IMR-90 (cell line): ENCODE data around the gene HDAC9. TPM values are rescaled to one million over a fixed set of nuclear protein-coding genes. Genes with fewer than 3 reads are reported as not detected.
A peak's percentile ranks its signal among the peaks of the same experiment; 100 is the strongest.

Experiments
- ATAC-seq: fragments of 200-7000 bp; cut with Tn5 transposase; 2 replicates; pipeline ENCODE4 v1.9.1; 2020; ENCODE audit warnings: low read depth, mild to moderate bottlenecking, moderate library complexity
- BruUV-seq: library from RNA; stranded (reverse); fragments of 400-500 nt; replicated peaks from 2 replicates; lab custom pipeline; 2021; lab: Mats Ljungman, UMichigan
- CTCF ChIA-PET: fragments of 300-600 bp; formaldehyde crosslinking; extraction: SDS; loops from one replicate; lab custom pipeline; 2021; ENCODE audit warnings: antibody characterized with exemption; lab: Yijun Ruan, JAX
- POLR2A ChIA-PET: fragments of 300-600 bp; sonication (Branson Sonifier 250); formaldehyde crosslinking; loops from one replicate; lab custom pipeline; 2022; ENCODE audit warnings: antibody characterized with exemption; ENCODE audit not compliant: unreplicated experiment; lab: Charles Lee
- DNase-seq: peaks from one replicate; pipeline ENCODE4 v3.0.0; 2013
- H2AFZ ChIP-seq: replicated peaks from 2 replicates; pipeline ENCODE3; 2013; ENCODE audit warnings: low read length, mild to moderate bottlenecking; ENCODE audit not compliant: poor library complexity
- H2AK5ac ChIP-seq: 2 replicates; pipeline ENCODE4 v1.6.1; 2013; ENCODE audit warnings: low read depth, low read length, inconsistent platforms
- H2AK9ac ChIP-seq: replicated peaks from 2 replicates; pipeline ENCODE3; 2013; ENCODE audit warnings: mild to moderate bottlenecking, low read depth, low read length, moderate library complexity; ENCODE audit not compliant: poor library complexity
- H2BK120ac ChIP-seq: 2 replicates; pipeline ENCODE4 v1.6.1; 2013; ENCODE audit warnings: low read depth, low read length, inconsistent platforms
- H2BK15ac ChIP-seq: 3 replicates; pipeline ENCODE4 v1.6.1; 2013; ENCODE audit warnings: low read depth, low read length, inconsistent platforms
- H2BK20ac ChIP-seq: 2 replicates; pipeline ENCODE4 v1.6.1; 2013; ENCODE audit warnings: low read depth, mild to moderate bottlenecking, inconsistent platforms, low read length, moderate library complexity
- H2BK5ac ChIP-seq: 2 replicates; pipeline ENCODE4 v1.6.1; 2013; ENCODE audit warnings: mild to moderate bottlenecking, low read depth, low read length, inconsistent platforms; ENCODE audit not compliant: poor library complexity, severe bottlenecking
- H3K14ac ChIP-seq: replicated peaks from 2 replicates; pipeline ENCODE4 v1.6.1; 2013; ENCODE audit warnings: low read depth, low read length, inconsistent platforms
- H3K18ac ChIP-seq: 2 replicates; pipeline ENCODE4 v1.6.1; 2013; ENCODE audit warnings: low read depth, low read length, control low read depth
- H3K23ac ChIP-seq: 2 replicates; pipeline ENCODE4 v1.6.1; 2013; ENCODE audit warnings: low read depth, low read length, inconsistent platforms
- H3K27ac ChIP-seq: 2 replicates; pipeline ENCODE4 v1.5.1; 2013; ENCODE audit warnings: mild to moderate bottlenecking, control low read depth, low read length; ENCODE audit not compliant: insufficient read depth
- H3K27me3 ChIP-seq: 2 replicates; pipeline ENCODE4 v1.6.1; 2013; ENCODE audit warnings: low read length; ENCODE audit not compliant: control insufficient read depth, insufficient read depth
- H3K36me3 ChIP-seq: 2 replicates; pipeline ENCODE4 v1.6.1; 2013; ENCODE audit warnings: low read length, mixed read lengths; ENCODE audit not compliant: control insufficient read depth, insufficient read depth
- H3K4ac ChIP-seq: 2 replicates; pipeline ENCODE4 v1.6.1; 2013; ENCODE audit warnings: low read depth, low read length, inconsistent platforms
- H3K4me1 ChIP-seq: 2 replicates; pipeline ENCODE4 v1.6.1; 2013; ENCODE audit warnings: low read length, mixed read lengths; ENCODE audit not compliant: control insufficient read depth, insufficient read depth
- H3K4me2 ChIP-seq: 2 replicates; pipeline ENCODE4 v1.6.1; 2013; ENCODE audit warnings: low read depth, mild to moderate bottlenecking, control low read depth, low read length, moderate library complexity
- H3K4me3 ChIP-seq: 2 replicates; pipeline ENCODE4 v1.5.1; 2013; ENCODE audit warnings: low read depth, mild to moderate bottlenecking, control low read depth, low read length, moderate library complexity; ENCODE audit not compliant: insufficient read depth
- H3K56ac ChIP-seq: 2 replicates; pipeline ENCODE4 v1.6.1; 2013; ENCODE audit warnings: low read length, inconsistent platforms; ENCODE audit not compliant: insufficient read depth; ENCODE audit errors: extremely low read depth
- H3K79me1 ChIP-seq, 2 experiments: 2 replicates each; pipeline ENCODE4 v1.6.1; 2013; ENCODE audit warnings: low read length in 2 of 2, inconsistent platforms in 1 of 2, low read depth in 1 of 2
- H3K9ac ChIP-seq: 2 replicates; pipeline ENCODE4 v1.6.1; 2013; ENCODE audit warnings: low read depth, low read length, control low read depth
- H3K9me1 ChIP-seq: 2 replicates; pipeline ENCODE4 v1.6.1; 2013; ENCODE audit warnings: low read length, inconsistent platforms; ENCODE audit not compliant: insufficient read depth
- H3K9me3 ChIP-seq: 2 replicates; pipeline ENCODE4 v1.6.1; 2013; ENCODE audit warnings: low read length; ENCODE audit not compliant: control insufficient read depth, insufficient read depth
- H4K20me1 ChIP-seq: 2 replicates; pipeline ENCODE4 v1.6.1; 2013; ENCODE audit warnings: low read length, inconsistent platforms; ENCODE audit not compliant: insufficient read depth
- H4K5ac ChIP-seq: 2 replicates; pipeline ENCODE4 v1.6.1; 2013; ENCODE audit warnings: mild to moderate bottlenecking, low read depth, low read length, control low read depth
- H4K8ac ChIP-seq, 2 experiments: 2 replicates each; pipeline ENCODE4 v1.6.1; 2013; ENCODE audit warnings: low read depth in 2 of 2, low read length in 2 of 2, control low read depth in 1 of 2, inconsistent platforms in 1 of 2
- H4K91ac ChIP-seq: 2 replicates; pipeline ENCODE4 v1.6.1; 2013; ENCODE audit warnings: low read depth, low read length, inconsistent platforms; ENCODE audit not compliant: insufficient read depth
- CEBPB ChIP-seq: IDR thresholded peaks from 2 replicates; pipeline ENCODE4 v1.6.1; 2012; ENCODE audit warnings: low read depth, low read length, improper control_type of control experiment
- MAFK ChIP-seq: IDR thresholded peaks from 2 replicates; pipeline ENCODE4 v1.6.1; 2012; ENCODE audit warnings: low read depth, low read length, improper control_type of control experiment
- WGBS, 2 experiments: methylation state at CpG; one replicate each; pipeline versions ENCODE4 v1.1.5 to v1.1.7; 2013; ENCODE audit warnings: missing lambda C conversion rate in 2 of 2; ENCODE audit not compliant: insufficient read length in 1 of 2; ENCODE audit errors: extremely low coverage in 2 of 2; 5-methylcytosine and 5-hydroxymethylcytosine counted together
- dilution Hi-C: fragments of 300-500 bp; cut with HindIII; formaldehyde crosslinking; loops from one replicate; pipeline ENCODE4 v1.14.3; 2018; ENCODE audit warnings: low sequenced_read_pairs; ENCODE audit not compliant: unreplicated experiment
- in situ Hi-C: fragments of 300-500 bp; cut with MboI; formaldehyde crosslinking; loops from 3 replicates; pipeline ENCODE4 v1.14.3; 2019; ENCODE audit warnings: low sequenced_read_pairs, inconsistent platforms, mixed read lengths
- intact Hi-C: fragments of 100-400 bp; cut with micrococcal nuclease; formaldehyde crosslinking; loops from 2 replicates; pipeline ENCODE4 v1.10.0; 2022
- polyA plus RNA-seq, 3 experiments: library from polyadenylated mRNA; depleted of rRNA; stranded (reverse); fragments of >200 nt; gene quantifications; 2 replicates each; pipeline ENCODE4 v1.2.3, GENCODE V29; 2012; ENCODE audit warnings: low replicate concordance in 1 of 3
- total RNA-seq: library from RNA; depleted of rRNA; stranded (reverse); fragments of >200 nt; gene quantifications from 2 replicates; pipeline ENCODE4 v1.2.3, GENCODE V29; 2012
- TF ChIP-seq, protein P1 (sequence below): fragments of 150-350 bp; IDR thresholded peaks from 2 replicates; pipeline ENCODE4 v1.6.1; 2016; ENCODE audit warnings: low read depth, mild to moderate bottlenecking, low read length, moderate library complexity, borderline replicate concordance

HDAC9 gene
- total and polyA plus RNA-seq, 2 of the 4 experiments (the other 2 are of a cell fraction) = 4.3 to 24.7 TPM

DNA sequence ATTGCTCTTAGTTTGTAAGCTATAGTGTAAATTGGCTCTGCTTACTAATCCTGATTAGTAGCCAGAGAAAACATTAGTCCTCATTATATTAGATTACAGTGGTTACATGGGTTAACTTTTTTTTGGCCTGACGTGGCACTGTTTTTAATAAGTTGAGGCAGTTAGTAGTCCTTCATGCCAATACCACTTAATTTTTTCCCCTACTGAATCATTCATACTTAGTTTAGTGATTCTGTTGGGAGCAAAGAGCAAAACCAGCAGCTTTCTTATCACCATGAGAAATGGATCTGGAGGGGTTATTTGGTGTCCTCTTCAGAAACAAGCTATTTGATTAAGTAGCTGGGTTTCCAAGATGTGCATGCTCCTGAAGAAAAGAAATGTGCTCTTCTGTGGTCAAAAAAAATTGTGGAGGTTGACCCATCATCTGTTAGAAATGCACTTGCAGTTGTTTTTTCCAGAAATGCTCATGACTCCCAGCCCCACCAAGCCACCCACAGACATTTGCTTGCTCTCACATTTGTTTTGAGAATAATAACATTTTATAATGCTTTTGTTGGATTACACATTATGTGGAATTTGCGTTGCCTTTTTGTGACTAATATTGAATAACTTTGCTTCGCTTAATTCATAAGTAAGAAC lies 258.5 kb downstream of the HDAC9 start (continued):
- TF ChIP-seq, protein P1, sequence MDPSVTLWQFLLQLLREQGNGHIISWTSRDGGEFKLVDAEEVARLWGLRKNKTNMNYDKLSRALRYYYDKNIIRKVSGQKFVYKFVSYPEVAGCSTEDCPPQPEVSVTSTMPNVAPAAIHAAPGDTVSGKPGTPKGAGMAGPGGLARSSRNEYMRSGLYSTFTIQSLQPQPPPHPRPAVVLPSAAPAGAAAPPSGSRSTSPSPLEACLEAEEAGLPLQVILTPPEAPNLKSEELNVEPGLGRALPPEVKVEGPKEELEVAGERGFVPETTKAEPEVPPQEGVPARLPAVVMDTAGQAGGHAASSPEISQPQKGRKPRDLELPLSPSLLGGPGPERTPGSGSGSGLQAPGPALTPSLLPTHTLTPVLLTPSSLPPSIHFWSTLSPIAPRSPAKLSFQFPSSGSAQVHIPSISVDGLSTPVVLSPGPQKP = no peak

GRCh38 chr7:18754766-18755165 lies 259.2 kb downstream of the HDAC9 start:
- Histone ChIP-seq H3K9ac (no peak overlapping the region), H3K56ac (no peak overlapping the region), H3K4me1 (peaks cover 3% of the 10 kb centered on the region; the same call in 1 of the 2 replicates), H3K9me1 (no peaks in the 10 kb centered on the region), H2BK15ac (no peak overlapping the region), H2AK9ac (no peak overlapping the region), H3K18ac (no peak overlapping the region), H3K4me3 (no peak overlapping the region), H3K23ac (no peak overlapping the region), H3K4ac (no peak overlapping the region; the same call in 1 of the 2 replicates), H2AFZ (no peak overlapping the region), H3K9me3 (no peaks in the 10 kb centered on the region), H3K27ac (no peak overlapping the region), H2AK5ac (no peak overlapping the region), H3K4me2 (peak overlapping the region; percentile 60; the same call in 1 of the 2 replicates), H3K79me1 (no peaks in the 10 kb centered on the region), H4K8ac (no peak overlapping the region; a peak in 1 of 4 replicates), H2BK20ac (0 out of 2 replicates have a peak overlapping the region, but pooled peaks have one; percentile 21), H4K91ac (no peak overlapping the region), H3K36me3 (no peaks in the 10 kb centered on the region), H4K5ac (no peak overlapping the region), H3K14ac (no peak overlapping the region), H2BK120ac (no peak overlapping the region), H4K20me1 (no peaks in the 10 kb centered on the region), H2BK5ac (no peak overlapping the region), H3K27me3 (no peaks in the 10 kb centered on the region)
- in situ Hi-C loops = no loop called here
- no peak for TF ChIP-seq CEBPB
- peak; percentile 97 for TF ChIP-seq MAFK
- intact Hi-C loops = loop anchor here (10.0 kb wide), 1 partner anchor 360 kb away; the partner anchor contains the start of gene TWIST1
- dilution Hi-C loops = no loop called here
- POLR2A ChIA-PET = no interaction called here
- CTCF ChIA-PET = no interaction called here
- peak; percentile 16 for DNase-seq
- WGBS, 2 experiments = no CpG with 5 or more reads among the region's 2 CpGs
- peak; percentile 40; the same call in 1 of the 2 replicates for ATAC-seq
- BruUV-seq = no TSS peak
